DMS53 treated with DMSO at 0.1 percent for 48 hours (cell line): ENCODE results near the gene ADORA2B.

ENCODE experiments used
- DNase-seq: peaks from one replicate; lab custom pipeline; 2025; ENCODE audit not compliant: unreplicated experiment; lab: John Stamatoyannopoulos, UW

The ADORA2B gene

DNA sequence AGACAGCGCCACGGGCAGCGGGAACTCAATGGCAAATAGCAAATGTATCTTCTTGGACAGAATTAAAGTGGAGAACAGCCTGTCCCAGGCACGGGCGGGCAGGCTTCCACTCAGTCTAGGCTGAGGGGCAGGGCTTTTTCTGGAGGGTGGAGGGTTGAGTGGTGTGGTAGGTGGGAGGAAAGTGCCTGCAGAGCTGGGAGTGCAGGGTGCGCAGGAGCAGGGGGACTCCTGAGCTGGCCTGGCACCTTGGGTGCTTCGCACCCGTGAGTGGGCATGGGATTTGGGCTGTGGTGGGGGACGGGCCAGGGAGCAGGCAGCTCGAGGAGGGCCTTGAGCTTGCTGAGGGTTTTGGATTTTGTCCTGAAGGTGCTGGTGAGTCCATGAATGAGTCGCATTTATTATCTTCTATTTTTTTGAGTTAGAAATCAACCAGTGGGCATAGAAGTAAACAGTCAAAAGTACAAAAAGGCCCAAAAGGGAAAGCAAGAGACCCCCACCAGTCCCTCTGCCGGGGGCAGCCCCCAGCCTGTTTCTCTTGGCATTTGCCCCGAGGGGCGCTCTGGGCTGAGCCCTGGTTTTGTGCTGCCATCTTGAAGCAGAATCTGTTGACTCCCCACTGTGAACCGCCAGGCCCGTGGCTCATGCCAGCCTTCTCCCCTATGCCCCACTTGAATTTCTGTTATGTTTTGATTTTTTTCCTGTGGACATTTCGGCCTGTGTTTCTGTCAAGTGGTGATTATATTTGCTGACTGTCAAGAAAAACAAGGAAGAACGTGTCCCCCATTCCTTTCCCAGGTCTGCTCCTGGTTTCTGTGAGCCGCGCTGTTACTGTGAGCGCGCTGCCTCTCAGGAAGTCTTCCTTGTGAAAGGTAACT, 8.2 kb downstream of the ADORA2B start:
- DNase-seq = no peak

DNA sequence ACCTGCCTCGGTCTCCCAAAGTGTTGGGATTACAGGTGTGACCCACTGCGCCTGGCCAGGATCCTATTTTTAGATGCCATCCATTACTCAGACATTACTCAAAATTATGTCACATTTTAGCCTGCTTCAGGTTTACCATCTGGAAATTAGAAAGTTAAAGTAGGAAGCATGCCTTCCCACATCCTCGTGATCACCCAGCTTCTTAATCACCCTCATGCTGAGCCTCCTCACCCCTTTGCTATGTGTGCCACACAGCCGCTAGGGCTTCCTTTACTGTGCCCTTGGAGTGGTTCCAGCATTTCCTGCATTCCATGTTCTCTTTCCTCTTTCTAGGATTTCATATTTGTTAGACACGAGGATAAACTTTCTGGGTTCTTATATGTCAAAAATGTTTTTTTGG, 9.3 kb downstream of the ADORA2B start:
- no peak for DNase-seq

DNA sequence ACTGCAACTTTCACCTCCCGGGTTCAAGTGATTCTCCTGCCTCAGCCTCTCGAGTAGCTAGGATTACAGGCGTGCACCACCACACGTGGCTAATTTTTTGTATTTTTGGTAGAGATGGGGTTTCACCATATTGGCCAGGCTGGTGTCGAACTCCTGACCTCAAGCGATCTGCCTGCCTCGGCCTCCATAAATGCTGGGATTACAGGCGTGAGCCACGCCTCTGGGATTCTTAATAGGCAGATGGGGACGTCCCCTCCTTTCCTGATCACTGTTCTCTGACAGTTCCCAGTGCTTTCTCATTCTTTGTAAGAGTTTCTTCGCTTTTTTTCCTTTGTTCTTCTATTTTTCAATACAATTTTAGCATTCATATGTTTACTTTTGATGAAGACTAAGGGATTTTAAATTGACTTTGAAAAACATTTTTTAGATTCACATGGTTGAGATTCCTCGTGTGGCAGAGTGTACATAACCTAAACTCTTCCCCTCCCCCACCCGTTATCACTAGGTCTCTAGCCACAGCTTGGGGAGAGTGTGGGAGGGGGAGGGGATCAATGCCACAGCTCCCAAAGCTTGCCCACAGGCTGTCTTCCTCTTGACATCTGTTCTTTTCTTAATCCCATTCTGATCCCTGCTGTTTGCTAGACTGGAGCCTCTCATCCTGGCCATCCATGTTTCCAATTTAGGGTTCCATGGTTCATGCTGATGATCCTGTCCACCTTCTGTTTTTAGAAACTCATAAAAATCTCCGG, 11.0 kb downstream of the ADORA2B start:
- no peak for DNase-seq

DNA sequence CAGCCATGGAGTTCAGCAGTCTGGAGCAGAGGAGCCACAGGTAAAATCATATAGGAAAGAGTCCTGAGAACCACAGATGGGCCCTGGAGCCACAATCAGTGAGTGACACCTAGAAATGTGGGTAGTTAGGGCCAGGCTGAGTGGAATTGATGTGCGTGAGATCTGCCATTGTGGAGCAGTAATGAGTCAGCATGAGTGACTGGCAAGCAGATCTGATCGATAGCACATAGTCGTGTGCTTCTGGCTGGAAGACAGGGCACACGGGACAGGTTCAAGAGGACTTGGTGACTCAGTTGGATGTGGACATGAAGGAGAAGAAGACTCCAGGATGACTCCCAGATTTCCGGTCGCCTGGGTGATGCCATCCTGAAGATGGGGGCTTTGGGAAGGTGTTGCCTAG, 12.3 kb downstream of the ADORA2B start:
- DNase-seq = no peak

DNA sequence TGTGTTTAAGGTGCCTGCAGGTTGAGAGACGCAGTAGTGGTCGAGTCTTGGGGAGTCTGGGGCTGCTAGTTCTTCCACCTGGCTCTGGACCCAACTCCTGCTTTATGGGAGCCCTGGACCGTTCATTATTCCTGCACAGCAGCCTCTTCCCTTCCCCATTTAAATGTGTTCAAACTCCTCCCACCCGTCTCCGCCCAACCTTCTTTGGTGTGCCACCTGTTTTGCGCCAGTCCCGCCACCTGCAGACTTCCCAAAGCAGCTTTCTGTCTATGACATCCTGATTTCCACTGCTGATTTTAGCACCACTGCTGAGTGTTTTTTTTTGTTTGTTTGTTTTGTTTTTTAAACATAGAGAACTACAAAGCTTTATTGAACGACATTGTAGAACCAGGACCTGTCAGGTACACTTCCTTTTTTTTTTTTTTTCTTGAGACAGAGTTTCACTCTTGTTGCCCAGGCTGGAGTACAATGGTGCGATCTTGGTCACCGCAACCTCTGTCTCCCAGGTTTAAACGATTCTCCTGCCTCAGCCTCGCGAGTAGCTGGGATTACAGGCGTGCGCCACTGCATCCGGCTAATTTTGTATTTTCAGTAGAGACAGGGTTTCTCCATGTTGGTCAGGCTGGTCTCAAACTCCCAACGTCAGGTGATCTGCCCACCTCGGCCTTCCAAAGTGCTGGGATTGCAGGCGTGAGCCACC, 12.8 kb downstream of the ADORA2B start:
- no peak for DNase-seq

DNA sequence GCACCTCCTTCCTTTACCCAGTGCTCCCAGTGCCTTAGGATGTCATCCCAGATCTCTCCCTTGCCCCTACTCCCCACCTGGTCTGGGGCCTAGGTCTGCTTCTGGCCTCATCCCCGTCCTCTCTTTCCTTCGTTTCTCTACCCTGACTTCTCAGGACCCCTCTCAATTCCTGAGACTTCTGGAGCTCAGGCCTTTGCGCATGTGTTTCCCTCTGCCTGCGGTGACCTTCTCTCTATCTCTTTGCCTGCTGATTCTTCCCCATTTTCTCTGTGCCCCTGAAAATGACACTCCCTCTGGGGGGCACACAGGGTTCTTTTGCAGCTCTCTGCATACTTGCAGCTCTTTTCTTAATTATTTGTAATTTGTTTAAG, 13.5 kb downstream of the ADORA2B start:
- DNase-seq = no peak

DNA sequence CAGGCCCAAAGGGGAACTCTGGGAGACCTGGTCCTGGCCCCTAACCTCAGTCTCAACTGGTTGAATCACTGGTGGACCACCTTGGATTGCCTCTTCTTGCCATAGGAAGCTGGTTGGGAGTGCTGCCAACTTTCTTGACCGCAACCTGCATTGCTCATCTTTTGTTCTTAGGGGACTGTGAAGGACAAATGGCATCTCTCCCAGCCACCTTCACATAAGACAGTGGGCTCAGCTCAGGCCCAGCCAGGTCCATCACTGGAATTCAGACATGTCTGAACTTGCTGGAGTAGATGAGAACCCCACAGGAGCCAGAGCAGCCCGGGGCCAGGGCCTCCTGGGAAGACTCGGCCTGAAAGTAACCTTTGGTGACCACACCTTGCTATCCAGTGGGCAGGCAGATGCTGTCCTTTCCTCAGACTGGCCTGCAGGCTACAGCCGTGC, 18.8 kb downstream of the ADORA2B start:
- DNase-seq = no peak

DNA sequence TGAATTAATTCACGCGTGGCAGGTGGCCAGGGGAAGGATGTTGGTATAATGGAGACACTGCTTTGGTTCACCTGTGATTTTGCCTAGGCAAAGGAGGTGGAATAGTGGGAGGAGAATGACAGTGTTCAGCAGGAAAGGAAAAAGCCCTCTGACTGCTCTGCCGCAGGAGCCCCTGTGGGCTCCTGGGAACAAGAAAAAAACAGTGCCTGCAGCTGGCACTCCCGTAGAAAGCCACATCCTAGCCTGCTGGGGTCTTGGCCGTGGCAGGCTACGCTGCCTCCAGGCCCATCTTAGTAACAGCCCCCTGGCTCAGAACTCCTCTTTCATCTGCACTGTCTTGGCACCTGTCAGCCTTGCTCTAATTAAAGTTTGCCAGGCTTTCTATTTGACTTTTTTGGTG, 20.6 kb downstream of the ADORA2B start:
- no peak for DNase-seq

DNA sequence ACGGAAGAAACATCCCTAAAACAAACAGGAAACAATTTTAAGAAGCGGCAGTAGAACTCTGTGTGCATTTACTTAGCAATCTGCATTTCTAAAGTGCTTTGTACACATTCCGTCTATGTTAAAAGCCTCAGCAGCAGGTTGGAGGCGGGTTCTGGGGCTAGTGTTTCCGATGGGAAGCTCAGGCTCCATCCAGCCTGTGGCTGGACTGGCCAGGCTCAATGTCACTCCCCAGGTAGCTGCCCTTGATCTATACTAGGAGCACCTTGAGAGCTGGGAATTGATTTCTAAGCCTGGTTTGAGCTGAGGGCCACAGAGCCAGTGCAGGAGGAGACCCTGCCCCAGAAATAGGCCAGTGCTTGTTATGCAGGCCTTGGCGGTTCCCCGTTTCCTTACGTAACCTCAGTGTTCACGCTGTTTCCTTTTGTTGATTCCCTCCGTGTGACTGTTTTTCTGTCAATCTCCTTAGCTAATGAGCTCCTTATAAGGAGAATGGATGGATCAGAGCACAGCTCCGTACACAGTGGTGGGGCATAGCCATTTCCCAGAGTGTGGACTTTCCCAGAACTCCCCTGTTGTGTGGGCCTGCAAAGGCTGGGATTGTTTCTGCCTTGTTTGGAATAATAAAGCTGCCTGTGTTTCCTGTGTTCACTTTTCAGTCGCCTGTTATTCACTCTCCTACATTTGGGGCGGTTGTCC, 21.4 kb downstream of the ADORA2B start:
- DNase-seq = peak; percentile 61

DNA sequence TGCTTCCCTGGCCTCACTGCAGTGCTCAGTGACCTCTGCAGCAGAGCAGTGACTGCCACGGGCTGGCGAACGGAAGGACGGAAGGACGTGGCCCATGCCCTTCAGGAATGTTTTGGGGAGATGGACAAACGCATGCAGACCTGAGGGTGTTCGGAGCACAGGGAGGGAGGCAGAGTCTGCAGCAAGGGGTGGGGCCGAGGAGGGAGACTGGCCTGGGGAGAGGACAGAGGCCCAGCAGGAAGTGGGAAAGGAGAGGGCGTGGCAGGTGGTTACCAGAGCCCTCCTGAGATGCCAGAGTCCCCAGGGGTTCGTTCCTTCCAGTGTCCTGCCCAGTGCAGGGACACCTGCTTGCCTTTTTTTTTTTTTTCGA, 21.9 kb downstream of the ADORA2B start:
- DNase-seq = no peak

DNA sequence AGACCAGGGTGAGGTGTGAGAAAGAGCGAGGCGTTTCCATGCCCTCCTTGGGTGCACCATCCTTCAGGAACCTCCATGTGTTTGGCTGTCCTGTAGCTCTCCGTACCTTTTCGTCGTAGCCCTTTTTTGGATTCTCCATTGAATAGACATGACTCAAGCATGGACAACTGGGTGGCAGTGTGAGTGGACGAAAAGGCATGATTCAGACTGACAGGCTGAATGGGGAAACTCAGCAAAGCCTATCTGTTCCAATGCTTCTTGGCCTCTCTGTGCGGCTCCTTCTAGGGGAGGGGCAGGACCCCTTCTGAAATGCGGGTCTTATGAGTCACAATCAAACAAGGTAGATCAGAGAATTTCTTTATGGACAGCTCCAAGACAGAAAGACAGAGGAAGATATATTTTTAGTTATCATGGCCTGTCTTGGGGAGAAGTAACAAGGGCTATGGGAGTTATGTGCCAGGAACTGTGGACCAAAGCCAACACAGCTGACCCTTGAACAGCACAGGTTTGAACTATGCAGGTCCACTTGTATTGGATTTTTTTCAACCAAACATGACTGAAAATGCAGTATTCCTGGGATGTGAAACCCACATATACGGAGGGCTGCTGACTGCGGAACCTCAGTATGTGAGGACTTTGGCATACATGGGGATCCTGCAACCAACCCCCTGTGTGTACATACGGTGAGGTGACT, 22.9 kb downstream of the ADORA2B start:
- DNase-seq = no peak

DNA sequence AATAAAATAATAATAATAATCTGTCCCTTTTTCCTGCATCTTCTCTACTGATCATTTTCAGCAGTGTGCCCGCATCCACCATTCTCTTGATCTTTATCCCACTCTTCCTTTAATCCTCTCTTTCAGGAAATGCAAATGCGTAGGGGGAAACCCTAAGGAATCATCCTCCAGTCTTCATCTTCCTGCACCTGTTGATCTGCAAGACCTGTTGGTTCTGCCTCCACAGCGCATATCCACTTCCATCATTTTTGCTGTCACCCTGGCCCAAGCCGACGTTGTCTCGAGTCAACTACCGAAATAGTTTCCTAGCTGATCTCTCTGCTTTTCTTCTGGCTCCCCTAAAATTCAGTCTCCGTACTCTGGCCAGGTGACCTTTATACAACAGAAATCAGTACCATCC, 24.5 kb downstream of the ADORA2B start:
- no peak for DNase-seq

DNA sequence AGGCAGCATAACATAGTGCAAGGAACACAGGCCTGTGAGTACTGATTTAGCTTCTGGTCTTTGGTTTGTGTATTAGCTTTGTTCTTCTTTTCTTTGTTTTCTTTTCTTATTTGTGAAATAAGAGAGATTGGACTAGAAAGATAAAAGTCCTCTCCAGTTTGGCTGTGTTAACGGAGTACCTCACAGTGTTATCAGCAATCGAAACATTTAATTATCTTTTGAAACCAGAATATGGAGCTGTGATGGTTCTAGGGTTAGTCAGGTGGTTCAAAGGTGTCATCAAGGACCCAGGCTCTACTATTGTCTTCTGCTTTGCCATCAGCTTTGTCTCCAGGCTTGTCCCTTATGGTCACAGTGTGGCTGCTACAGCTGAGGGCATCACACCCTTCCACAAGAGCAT, 25.6 kb downstream of the ADORA2B start:
- DNase-seq = no peak

DNA sequence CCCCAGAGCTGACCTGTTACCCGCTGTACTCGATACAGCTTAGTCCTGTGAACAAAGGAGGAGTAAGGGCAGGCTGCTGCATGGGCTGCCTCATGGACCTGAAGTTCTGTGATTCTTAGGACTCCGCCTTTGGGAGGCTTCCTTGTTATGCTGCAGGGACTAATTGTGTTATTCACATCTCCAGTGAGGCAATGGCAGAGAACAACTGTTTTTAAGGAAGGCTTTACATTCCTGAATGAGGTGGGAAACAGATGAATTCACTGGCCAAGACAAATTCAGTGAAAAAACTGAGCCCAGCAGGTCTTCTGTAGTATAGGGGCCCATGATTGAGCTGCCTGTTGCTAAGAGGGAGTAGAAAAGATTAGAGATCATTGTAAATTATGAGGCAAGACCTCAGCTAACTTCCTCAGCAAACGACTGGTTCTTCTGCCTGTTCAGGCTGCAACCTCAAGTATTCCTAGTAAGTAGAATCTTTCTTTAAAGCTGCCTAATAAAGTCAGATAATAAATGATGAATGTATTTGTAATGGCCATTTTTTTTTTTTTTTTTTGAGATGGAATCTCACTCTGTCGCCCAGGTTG, 26.3 kb downstream of the ADORA2B start:
- no peak for DNase-seq

DNA sequence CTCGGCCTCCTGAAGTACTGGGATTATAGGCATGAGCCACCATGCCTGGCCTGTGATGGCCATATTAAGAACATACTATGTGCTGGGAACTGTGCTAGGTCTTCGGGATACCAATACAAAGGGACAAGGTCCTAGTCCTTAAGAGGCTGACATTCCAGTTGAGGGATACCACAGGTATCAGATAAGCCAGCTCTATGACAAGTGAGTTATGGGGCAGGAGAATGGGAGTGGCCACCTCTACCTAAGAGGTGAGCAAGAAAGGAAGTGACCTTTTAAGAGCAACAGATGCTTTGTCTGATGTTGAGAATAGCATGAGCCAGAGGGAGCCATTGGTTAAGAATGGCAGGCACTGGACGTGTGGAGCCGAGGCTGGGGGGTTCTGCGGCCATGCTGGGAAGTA, 27.0 kb downstream of the ADORA2B start:
- DNase-seq = no peak

DNA sequence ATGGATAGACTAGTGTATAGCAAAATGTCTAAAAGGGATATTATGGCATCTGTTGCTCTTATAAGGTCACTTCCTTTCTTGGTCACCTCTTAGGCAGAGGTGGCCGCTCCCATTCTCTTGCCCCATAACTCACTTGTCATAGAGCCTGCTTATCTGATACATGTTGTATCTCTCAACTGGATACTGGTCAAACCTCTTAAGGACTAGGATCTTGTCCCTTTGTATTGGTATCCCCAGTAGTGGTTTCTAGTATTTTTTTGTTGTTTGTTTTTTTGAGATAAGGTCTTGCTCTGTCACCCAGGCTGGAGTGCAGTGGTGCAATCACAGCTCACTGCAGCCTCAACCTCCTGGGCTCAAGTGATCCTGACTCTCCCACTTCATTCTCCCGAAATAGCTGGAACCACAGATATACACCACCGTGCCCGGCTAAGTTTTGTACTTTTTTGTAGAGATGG, 27.6 kb downstream of the ADORA2B start:
- DNase-seq = no peak

DNA sequence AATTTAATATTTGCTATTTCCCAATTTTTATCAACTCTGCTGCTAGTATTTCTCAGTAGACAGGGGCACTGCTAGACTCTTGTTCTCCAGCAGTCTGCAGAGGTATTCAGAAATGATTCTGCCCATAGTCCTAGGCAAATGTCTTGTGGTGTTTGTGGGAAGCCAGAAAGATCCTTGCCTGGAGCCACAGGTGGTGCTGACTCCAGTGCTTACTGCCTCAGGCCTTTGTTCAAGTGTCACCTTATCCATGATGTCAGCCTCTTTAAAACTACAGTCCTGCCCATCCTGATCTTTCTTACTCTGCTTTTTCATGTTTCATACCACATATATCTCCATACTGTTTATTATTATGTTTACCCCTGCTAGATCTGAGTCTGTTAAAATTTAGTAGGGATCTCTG, 28.1 kb downstream of the ADORA2B start:
- no peak for DNase-seq

DNA sequence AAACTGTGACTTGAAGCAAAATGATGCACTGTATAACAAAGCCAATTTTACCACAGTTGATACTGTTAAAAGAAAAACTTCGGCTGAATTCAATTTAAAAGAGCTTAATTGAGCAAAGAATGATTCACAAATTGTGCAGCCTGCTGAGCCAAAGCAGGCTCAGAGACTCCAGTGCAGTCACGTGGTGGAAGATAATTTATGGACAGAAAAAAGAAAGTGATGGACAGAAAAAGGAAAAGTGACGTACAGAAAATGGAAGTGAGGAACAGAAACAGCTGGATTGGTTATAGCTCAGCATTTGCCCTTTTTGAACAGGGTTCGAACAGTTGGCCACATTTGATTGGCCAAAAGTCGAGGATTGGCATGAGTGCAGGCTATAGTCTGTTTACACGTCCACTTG, 28.9 kb downstream of the ADORA2B start:
- DNase-seq = no peak

DNA sequence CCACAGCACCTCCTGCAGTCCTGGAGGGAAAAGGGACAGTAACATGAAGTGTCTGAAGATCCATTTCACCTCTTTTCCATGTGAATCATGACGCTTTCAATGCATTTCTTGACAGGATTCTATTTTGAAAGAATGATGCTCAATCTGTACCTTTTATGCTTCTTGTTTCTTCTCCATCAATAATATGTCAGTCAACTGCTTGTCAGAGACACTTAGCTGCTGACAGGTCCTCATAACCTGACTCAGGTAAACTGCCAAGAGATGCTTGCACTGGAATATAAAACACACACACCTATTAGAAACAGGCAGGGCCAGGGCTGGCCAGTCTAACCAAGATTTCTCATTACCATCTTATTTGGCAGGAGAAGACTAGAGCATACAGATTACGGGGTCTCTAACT, 33.0 kb downstream of the ADORA2B start:
- no peak for DNase-seq

DNA sequence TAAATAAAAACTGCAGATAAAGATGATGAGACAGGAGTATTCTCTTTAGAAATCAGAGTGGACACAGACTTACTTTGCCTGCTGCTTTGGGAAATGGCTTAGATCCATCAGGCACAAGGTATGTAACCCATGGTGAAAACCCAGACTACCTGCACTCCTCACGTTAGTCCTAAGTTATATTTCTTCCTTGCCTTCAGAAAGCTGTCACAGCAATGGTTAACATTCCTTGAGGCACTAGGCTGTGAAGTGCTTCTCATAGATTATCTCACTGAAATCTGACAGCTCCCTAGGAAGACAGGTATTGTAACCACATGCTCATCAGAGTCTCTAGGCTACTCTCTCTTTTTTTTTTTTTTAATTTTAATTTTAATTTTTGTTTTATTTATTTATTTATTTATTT, 33.7 kb downstream of the ADORA2B start:
- DNase-seq = no peak
